Psoas muscle (tissue), 8 donors: ENCODE data around the gene FAM131B. TPM values are rescaled to one million over a fixed set of nuclear protein-coding genes. Genes with fewer than 3 reads are reported as not detected.
"Not testable (repeated sequence)": the region's sequence is repeated elsewhere in the genome, so short reads cannot be mapped to it uniquely, and the experiment has no call there.

ENCODE experiments used
- ATAC-seq, 4 donors: fragments of 200-7000 bp; cut with Tn5 transposase; one replicate each; pipeline ENCODE4 v1.9.1; 2020; ENCODE audit warnings: moderate library complexity in 3 of 4, mild to moderate bottlenecking in 2 of 4
- DNase-seq, 2 donors: peaks; one replicate each; pipeline ENCODE4 v3.0.0-alpha.2; 2020
- H3K27ac ChIP-seq: fragments of 200-600 bp; one replicate; pipeline ENCODE4 v1.8.0; 2022
- H3K27me3 ChIP-seq, 3 donors: fragments of 200-600 bp in 1 of 3; one replicate each; pipeline versions ENCODE4 v1.6.1 to v1.8.0; 2013 to 2022; ENCODE audit warnings: low read length in 2 of 3, mild to moderate bottlenecking in 2 of 3, moderate library complexity in 1 of 3; ENCODE audit not compliant: insufficient read depth in 3 of 3
- H3K36me3 ChIP-seq, 2 donors: fragments of 200-600 bp in 1 of 2; one replicate each; pipeline versions ENCODE4 v1.6.1 to v1.8.0; 2013 to 2022; ENCODE audit warnings: low read depth in 1 of 2, mild to moderate bottlenecking in 1 of 2, moderate library complexity in 1 of 2; ENCODE audit not compliant: insufficient read depth in 1 of 2
- H3K4me1 ChIP-seq: fragments of 200-600 bp; one replicate; pipeline ENCODE4 v1.8.0; 2022
- H3K4me3 ChIP-seq: fragments of 200-600 bp; one replicate; pipeline ENCODE4 v1.8.0; 2022; ENCODE audit warnings: mild to moderate bottlenecking
- H3K9me3 ChIP-seq: fragments of 200-600 bp; one replicate; pipeline ENCODE4 v1.8.0; 2022
- WGBS, 3 donors: extraction: QIAGEN DNeasy Blood & Tissue Kit; methylation state at CpG; one replicate each; pipeline versions ENCODE4 v1.1.6 to v1.1.7; 2013; 5-methylcytosine and 5-hydroxymethylcytosine counted together
- intact Hi-C, 2 donors: fragments of 100-400 bp; cut with DNase I; formaldehyde crosslinking; loops; one replicate each; pipeline versions ENCODE4 v1.11.0 to v1.14.2; 2022
- polyA plus RNA-seq, 3 donors: library from polyadenylated mRNA; stranded (reverse); fragments of 200-250 nt; gene quantifications; one replicate each; pipeline ENCODE4 v1.2.3, GENCODE V29; 2013
- total RNA-seq, 4 donors: library from RNA; stranded (reverse); fragmentation: NEBNext Ultra II Directional in 2 of 4; extraction: Animal tissue kit (Norgen Biotek cat#: 25700) in 2 of 4; gene quantifications; one replicate each; pipeline versions ENCODE4 v1.2.1 to v1.2.4, GENCODE V29; 2021 to 2023
- TF ChIP-seq, protein P1 (sequence below): fragments of 200-600 bp; IDR thresholded peaks from one replicate; pipeline ENCODE4 v1.8.0; 2022; ENCODE audit warnings: antibody characterized with exemption
- donor health status: healthy with polysubstance abuse.
- donor health status: DM: no; HTN: no; CAD: no; lungs with moderate emphysema.
- donor health status: Bipolar disorder and iron deficiency.
- donor health status: healthy.
- donor health status: DM: yes; HTN: yes; CAD: no.
- donor health status: DM: no; HTN: no; CAD: no.
- donor health status: DM: no; HTN: no; CAD: no.
- donor health status: DM: yes; HTN: yes; CAD: no.

FAM131B gene
- total and polyA plus RNA-seq, 7 donors = 0.13 to 1.0 (median 0.27) TPM

DNA sequence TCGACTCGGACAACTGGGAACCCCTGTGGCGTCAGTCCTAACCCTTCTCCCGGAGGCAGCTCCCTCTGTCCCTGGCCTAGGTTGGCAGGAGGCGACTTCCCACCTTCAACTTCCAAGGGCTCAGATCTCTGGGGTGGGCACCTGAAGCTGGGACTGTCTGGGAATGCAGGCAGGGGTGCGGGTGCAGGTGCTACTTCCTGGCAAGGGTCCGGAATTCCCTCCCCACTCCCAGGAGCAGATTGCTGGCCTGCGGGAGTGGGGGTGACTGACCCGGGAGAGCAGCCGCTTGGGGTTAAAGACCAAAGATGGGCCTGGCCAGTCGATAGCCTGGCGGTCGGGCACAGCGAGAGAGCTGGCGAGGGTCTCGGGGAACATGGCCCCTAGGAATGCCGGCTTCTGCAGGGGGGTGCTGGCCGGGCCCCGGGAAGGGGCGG is 45.8 kb upstream of the FAM131B start:
- no peaks in the 10 kb centered on the region for H3K27me3 ChIP-seq
- no peaks in the 10 kb centered on the region for H3K9me3 ChIP-seq
- no peaks in the 10 kb centered on the region for H3K36me3 ChIP-seq
- H3K4me3 ChIP-seq = no peak overlapping the region
- intact Hi-C loops = loop anchor here in 1 of 2 donors (5.0 kb wide), 1 partner anchor 616 kb away; no protein-coding TSS in a partner anchor
- ATAC-seq (no peak), DNase-seq (no peak)
- TF ChIP-seq, protein P1, sequence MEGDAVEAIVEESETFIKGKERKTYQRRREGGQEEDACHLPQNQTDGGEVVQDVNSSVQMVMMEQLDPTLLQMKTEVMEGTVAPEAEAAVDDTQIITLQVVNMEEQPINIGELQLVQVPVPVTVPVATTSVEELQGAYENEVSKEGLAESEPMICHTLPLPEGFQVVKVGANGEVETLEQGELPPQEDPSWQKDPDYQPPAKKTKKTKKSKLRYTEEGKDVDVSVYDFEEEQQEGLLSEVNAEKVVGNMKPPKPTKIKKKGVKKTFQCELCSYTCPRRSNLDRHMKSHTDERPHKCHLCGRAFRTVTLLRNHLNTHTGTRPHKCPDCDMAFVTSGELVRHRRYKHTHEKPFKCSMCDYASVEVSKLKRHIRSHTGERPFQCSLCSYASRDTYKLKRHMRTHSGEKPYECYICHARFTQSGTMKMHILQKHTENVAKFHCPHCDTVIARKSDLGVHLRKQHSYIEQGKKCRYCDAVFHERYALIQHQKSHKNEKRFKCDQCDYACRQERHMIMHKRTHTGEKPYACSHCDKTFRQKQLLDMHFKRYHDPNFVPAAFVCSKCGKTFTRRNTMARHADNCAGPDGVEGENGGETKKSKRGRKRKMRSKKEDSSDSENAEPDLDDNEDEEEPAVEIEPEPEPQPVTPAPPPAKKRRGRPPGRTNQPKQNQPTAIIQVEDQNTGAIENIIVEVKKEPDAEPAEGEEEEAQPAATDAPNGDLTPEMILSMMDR = no peak
- whole genome bisulfite sequencing, 3 donors = 67 to 70% (median 69%) methylated on average over 8 to 20 of the region's 20 CpGs
- no peaks in the 10 kb centered on the region for H3K4me1 ChIP-seq
- H3K27ac ChIP-seq = no peak overlapping the region

DNA sequence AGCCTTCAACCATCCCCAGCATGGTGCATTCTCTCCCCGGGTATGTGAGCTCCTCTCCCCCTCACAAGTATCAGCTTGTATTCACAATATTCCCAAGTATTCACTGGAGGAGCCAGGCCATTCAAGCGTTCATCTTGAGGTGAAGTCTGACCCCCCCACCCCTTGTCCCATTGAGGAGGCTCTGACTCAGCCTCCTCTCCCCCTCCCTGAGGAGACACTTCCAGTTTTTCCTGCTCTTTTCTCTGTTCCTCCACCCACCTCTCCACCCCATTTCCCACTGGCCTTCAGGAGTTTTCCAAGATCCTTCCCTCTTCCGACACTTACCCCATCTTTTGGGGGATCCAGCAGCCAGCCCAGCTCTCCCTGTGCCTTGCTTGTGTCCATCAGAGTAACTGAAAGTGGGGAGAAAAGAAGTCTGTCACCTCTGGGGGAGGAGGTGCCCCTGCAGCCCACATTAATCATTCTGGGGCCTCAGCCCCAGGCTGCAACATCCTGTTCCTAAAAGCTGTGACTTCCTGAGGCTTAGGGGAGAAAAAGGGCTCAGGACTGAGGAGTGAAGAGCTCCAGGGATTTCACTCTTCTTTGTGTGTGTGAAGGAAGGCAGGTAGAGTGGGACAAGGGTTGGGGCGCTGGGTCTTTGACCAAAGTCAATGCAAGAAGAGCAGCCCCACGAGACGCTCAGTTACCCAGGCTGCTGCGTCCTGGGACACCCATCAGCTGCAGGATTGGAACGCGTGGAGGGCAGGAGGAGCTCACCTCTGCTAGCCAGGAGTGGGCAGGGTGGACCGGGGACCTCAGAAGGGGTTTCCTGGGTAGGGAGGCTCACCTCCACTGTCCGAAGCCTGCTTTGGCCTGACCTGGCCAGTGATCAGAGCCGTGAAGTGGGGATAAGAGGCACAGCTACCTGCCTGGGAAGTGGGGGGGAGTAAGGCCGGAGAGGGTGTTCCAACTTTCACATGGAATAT is 45.1 kb upstream of the FAM131B start:
- DNase-seq = no peak
- intact Hi-C loops = loop anchor here in 1 of 2 donors (5.0 kb wide), 1 partner anchor 615 kb away; no protein-coding TSS in a partner anchor
- no peaks in the 10 kb centered on the region for H3K4me1 ChIP-seq
- no peak for ATAC-seq
- H3K4me3 ChIP-seq = no peak overlapping the region
- WGBS, 3 donors = 79 to 86% (median 81%) methylated on average over 13 of the region's 13 CpGs
- TF ChIP-seq, protein P1 = no peak
- H3K27ac ChIP-seq = no peak overlapping the region
- no peaks in the 10 kb centered on the region for H3K36me3 ChIP-seq
- no peaks in the 10 kb centered on the region for H3K27me3 ChIP-seq
- H3K9me3 ChIP-seq = no peaks in the 10 kb centered on the region

DNA sequence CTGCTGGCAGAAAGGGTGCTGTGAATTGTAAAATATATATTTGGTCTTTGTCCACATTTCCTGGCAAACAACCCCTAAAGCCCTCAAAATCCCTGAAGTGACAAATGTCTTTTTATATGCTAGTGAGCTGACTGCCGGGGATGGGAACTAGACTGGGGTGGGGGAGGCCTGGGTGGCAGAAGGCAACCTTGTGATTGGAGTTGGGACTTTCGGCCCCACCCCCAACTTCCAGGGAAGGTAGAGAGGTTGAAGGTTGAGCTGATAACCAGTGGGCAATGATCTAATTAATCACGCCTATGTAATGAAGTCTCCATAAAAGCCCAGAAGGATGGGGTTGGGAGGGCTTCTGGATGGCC is 43.5 kb upstream of the FAM131B start:
- DNase-seq (no peak), ATAC-seq (no peak)
- no peaks in the 10 kb centered on the region for H3K4me1 ChIP-seq
- TF ChIP-seq, protein P1 = no peak
- no peak overlapping the region for H3K4me3 ChIP-seq
- no peaks in the 10 kb centered on the region for H3K27me3 ChIP-seq
- WGBS, 3 donors = 85 to 89% (median 85%) methylated on average over 3 of the region's 3 CpGs
- H3K9me3 ChIP-seq = no peaks in the 10 kb centered on the region
- H3K36me3 ChIP-seq = no peaks in the 10 kb centered on the region
- no peak overlapping the region for H3K27ac ChIP-seq
- intact Hi-C loops = loop anchor here in 1 of 2 donors (5.0 kb wide), 1 partner anchor 614 kb away; no protein-coding TSS in a partner anchor

DNA sequence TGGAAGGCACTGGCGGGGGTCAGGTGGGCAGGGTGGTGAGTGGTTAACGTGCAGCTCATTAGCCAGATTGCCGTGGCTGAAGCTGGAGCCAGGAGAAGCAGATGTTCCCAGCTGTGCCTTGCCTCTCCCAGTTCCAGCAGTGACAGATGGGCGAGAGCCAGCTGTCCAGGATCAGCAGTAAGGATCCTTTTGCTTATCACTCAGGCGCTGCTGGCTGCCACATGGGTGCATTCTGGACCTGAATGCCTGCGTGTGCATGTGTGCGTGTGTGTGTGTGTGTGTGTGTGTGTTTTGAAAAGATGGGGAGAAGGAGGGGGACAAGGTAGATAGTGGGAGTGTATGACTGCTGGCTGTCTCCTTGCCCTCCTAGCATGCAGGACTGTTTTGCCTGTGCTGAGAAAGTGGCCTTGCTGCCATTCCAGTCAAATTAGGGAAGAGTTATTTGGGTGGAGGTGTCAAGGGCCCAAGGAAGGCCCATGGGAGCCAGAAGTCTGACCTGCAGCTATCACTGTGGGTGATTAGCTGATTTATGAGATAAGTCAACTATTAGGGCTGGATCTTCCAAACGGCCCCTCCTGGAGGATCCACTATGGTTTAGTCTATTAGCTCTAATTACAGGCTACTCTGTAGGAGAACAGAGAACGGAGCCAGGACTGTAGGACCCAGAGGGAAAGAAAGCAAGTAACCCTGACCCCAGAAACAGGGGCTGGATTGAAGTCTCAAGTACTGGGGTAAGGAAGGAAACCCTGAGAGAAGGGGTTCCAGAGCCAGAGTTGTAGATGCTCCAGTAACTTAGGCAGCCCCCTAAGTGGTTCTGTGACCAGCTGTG is 42.9 kb upstream of the FAM131B start:
- ATAC-seq (no peak), DNase-seq (no peak)
- 36 to 46% (median 38%) methylated on average over 9 of the region's 9 CpGs for WGBS, 3 donors
- no peaks in the 10 kb centered on the region for H3K9me3 ChIP-seq
- no peaks in the 10 kb centered on the region for H3K36me3 ChIP-seq
- H3K4me3 ChIP-seq = no peak overlapping the region
- no peak overlapping the region for H3K27ac ChIP-seq
- no peaks in the 10 kb centered on the region for H3K27me3 ChIP-seq
- TF ChIP-seq, protein P1 = no peak
- H3K4me1 ChIP-seq = no peaks in the 10 kb centered on the region
- intact Hi-C loops = loop anchor here in 1 of 2 donors (5.0 kb wide), 1 partner anchor 613 kb away; no protein-coding TSS in a partner anchor

DNA sequence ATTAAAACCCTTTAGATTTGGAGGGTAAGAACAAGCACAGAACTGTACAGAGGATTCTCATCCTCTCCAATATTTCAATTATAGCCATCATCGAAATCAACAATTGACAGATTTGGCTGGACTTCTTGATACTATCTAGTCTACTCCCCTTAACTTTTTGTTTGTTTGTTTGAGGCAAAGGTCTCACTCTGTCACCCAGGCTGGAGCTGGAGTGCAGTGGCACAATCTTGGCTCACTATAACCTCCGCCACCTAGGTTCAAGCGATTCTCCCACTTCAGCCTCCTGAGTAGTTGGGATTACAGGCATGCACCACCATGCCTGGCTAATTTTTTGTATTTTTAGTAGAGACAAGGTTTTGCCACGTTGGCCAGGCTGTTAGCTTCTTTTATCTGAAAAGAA is 39.7 kb upstream of the FAM131B start:
- H3K36me3 ChIP-seq, H3K27me3 ChIP-seq, H3K4me1 ChIP-seq, H3K27ac ChIP-seq, DNase-seq, H3K9me3 ChIP-seq, intact Hi-C loops, H3K4me3 ChIP-seq, ATAC-seq: not testable (repeated sequence)
- WGBS, 3 donors = 82 to 87% (median 86%) methylated on average over 4 of the region's 4 CpGs
